MCF 10A (cell line): ENCODE measurements around the gene TMEM98. TPM values are rescaled to one million over a fixed set of nuclear protein-coding genes. Genes with fewer than 3 reads are reported as not detected.
"Not testable (repeated sequence)": the region's sequence is repeated elsewhere in the genome, so short reads cannot be mapped to it uniquely, and the experiment has no call there.

Experiments used
- BruUV-seq: library from RNA; stranded (reverse); fragments of 400-500 nt; replicated peaks from 2 replicates; lab custom pipeline; 2021; lab: Mats Ljungman, UMichigan
- CTCF ChIA-PET: fragments of 300-600 bp; sonication (Branson Sonifier 250); formaldehyde crosslinking; extraction: SDS; loops from one replicate; lab custom pipeline; 2021; ENCODE audit warnings: antibody characterized with exemption, inconsistent platforms; lab: Yijun Ruan, JAX
- POLR2A ChIA-PET: fragments of 300-600, 350-650 bp; sonication (Branson Sonifier 250); formaldehyde crosslinking; extraction: SDS; loops from one replicate; lab custom pipeline; 2020; ENCODE audit warnings: antibody characterized with exemption, inconsistent platforms; lab: Yijun Ruan, JAX
- DNase-seq: peaks from one replicate; pipeline ENCODE4 v3.0.0-alpha.2; 2018; ENCODE audit not compliant: unreplicated experiment
- H3K27ac Mint-ChIP-seq: one replicate; pipeline ENCODE4 v1.8.0; 2022; ENCODE audit warnings: mild to moderate bottlenecking, low read depth, mixed read lengths; ENCODE audit not compliant: unreplicated experiment
- H3K27me3 Mint-ChIP-seq: one replicate; pipeline ENCODE4 v1.8.0; 2022; ENCODE audit warnings: mixed read lengths; ENCODE audit not compliant: insufficient read depth, unreplicated experiment
- H3K36me3 Mint-ChIP-seq: one replicate; pipeline ENCODE4 v1.8.0; 2022; ENCODE audit warnings: mild to moderate bottlenecking, moderate library complexity, mixed read lengths; ENCODE audit not compliant: insufficient read depth, unreplicated experiment
- H3K4me1 Mint-ChIP-seq: one replicate; pipeline ENCODE4 v1.8.0; 2022; ENCODE audit warnings: mixed read lengths; ENCODE audit not compliant: insufficient read depth, unreplicated experiment
- H3K4me3 Mint-ChIP-seq: one replicate; pipeline ENCODE4 v1.8.0; 2022; ENCODE audit warnings: mild to moderate bottlenecking, moderate library complexity, mixed read lengths; ENCODE audit not compliant: unreplicated experiment
- H3K9me3 Mint-ChIP-seq: one replicate; pipeline ENCODE4 v1.8.0; 2022; ENCODE audit warnings: mixed read lengths; ENCODE audit not compliant: unreplicated experiment
- intact Hi-C: fragments of 100-400 bp; cut with micrococcal nuclease; formaldehyde crosslinking; loops from 2 replicates; pipeline ENCODE4 v1.14.1; 2022
- total RNA-seq: library from RNA; stranded (reverse); gene quantifications from 2 replicates; pipeline ENCODE4 v1.2.3, GENCODE V29; 2022
- TF ChIP-seq, protein P1 (sequence below): fragments of 200-600 bp; IDR thresholded peaks from one replicate; pipeline ENCODE4 v1.8.0; 2022; ENCODE audit warnings: antibody characterized with exemption, mild to moderate bottlenecking; ENCODE audit not compliant: unreplicated experiment

TMEM98 gene
- total RNA-seq, 1 experiment from 2014 or later: 9.2 TPM

GRCh38 chr17:32949181-32949580 lies 21.2 kb downstream of the TMEM98 start:
- Mint-ChIP-seq H3K27ac (no peak overlapping the region), H3K4me1 (peaks cover under 1% of the 10 kb centered on the region), H3K36me3 (no peaks in the 10 kb centered on the region), H3K27me3 (peaks cover 28% of the 10 kb centered on the region), H3K9me3 (no peaks in the 10 kb centered on the region), H3K4me3 (no peak overlapping the region)
- TF ChIP-seq, protein P1, sequence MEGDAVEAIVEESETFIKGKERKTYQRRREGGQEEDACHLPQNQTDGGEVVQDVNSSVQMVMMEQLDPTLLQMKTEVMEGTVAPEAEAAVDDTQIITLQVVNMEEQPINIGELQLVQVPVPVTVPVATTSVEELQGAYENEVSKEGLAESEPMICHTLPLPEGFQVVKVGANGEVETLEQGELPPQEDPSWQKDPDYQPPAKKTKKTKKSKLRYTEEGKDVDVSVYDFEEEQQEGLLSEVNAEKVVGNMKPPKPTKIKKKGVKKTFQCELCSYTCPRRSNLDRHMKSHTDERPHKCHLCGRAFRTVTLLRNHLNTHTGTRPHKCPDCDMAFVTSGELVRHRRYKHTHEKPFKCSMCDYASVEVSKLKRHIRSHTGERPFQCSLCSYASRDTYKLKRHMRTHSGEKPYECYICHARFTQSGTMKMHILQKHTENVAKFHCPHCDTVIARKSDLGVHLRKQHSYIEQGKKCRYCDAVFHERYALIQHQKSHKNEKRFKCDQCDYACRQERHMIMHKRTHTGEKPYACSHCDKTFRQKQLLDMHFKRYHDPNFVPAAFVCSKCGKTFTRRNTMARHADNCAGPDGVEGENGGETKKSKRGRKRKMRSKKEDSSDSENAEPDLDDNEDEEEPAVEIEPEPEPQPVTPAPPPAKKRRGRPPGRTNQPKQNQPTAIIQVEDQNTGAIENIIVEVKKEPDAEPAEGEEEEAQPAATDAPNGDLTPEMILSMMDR: no peak
- CTCF ChIA-PET: interaction anchor here (0.6 to 1.3 kb wide), 3 partner anchors 13 to 296 kb away, joined by 3 to 5 read pairs (median 3); no protein-coding TSS in a partner anchor
- BruUV-seq: no TSS peak
- intact Hi-C loops: no loop called here
- no peak for DNase-seq
- POLR2A ChIA-PET: no interaction called here

DNA sequence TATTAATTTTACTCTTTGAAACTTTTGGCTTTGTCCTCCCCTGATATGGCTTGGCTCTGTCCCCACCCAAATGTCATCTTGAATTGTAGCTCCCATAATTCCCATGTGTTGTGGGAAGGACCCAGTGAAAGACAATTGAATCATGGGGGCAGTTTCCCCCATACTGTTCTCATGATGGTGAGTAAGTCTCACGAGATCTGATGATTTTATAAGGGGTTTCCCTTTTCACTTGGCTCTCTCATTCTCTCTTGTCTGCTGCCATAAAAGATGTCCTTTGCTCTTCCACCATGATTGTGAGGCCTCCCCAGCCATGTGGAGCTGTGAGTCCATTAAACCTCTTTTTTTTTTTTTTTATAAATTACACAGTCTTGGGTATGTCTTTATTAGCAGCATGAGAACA lies 24.5 kb downstream of the TMEM98 start:
- H3K4me1 Mint-ChIP-seq, H3K36me3 Mint-ChIP-seq, POLR2A ChIA-PET, DNase-seq, BruUV-seq, intact Hi-C loops, H3K4me3 Mint-ChIP-seq, H3K27ac Mint-ChIP-seq, H3K9me3 Mint-ChIP-seq: not testable (repeated sequence)
- CTCF ChIA-PET: interaction anchor here (0.6 to 1.2 kb wide), 2 partner anchors 16 to 1216 kb away, joined by 3 to 5 read pairs; no protein-coding TSS in a partner anchor
- H3K27me3 Mint-ChIP-seq: peaks cover 18% of the 10 kb centered on the region

DNA sequence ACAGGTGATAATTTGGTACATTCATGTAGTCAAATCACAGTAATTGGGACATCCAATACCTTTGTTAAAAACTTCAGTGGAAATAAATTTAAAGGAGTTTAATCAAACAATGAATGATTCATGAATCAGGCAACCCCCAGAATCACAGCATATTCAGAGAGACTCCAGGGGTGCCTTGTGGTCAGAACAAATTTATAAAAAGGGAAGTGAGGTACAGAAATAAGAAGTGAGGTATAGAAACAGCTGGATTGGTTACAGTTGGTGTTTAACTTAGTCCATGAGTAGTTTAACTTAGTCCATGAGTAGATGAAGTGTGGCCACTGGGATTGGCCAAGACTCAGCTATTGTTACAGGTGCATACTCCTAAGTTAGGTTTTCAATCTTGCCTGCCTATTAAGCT lies 25.1 kb downstream of the TMEM98 start:
- intact Hi-C loops: no loop called here
- POLR2A ChIA-PET: no interaction called here
- no peak overlapping the region for H3K4me3 Mint-ChIP-seq
- no TSS peak for BruUV-seq
- H3K27me3 Mint-ChIP-seq: peaks cover 14% of the 10 kb centered on the region
- no peak for DNase-seq
- H3K4me1 Mint-ChIP-seq: no peaks in the 10 kb centered on the region
- H3K36me3 Mint-ChIP-seq: no peaks in the 10 kb centered on the region
- H3K27ac Mint-ChIP-seq: no peak overlapping the region
- H3K9me3 Mint-ChIP-seq: no peaks in the 10 kb centered on the region
- CTCF ChIA-PET: interaction anchor here (1.1 to 1.7 kb wide), 3 partner anchors 16 to 463 kb away, joined by 3 to 6 read pairs (median 5); no protein-coding TSS in a partner anchor
- TF ChIP-seq, protein P1: no peak

- Mint-ChIP-seq H3K36me3 (no peaks in the 10 kb centered on the region), H3K27ac (no peak overlapping the region), H3K4me3 (no peak overlapping the region), H3K9me3 (no peaks in the 10 kb centered on the region), H3K4me1 (no peaks in the 10 kb centered on the region), H3K27me3 (peaks cover 6% of the 10 kb centered on the region)
- CTCF ChIA-PET: interaction anchor here (1.1 to 1.7 kb wide), 4 partner anchors 13 to 462 kb away, joined by 3 to 9 read pairs (median 6); no protein-coding TSS in a partner anchor
- intact Hi-C loops: no loop called here
- no TSS peak for BruUV-seq
- POLR2A ChIA-PET: interaction anchor here (0.7 kb wide), 1 partner anchor 314 kb away, joined by 5 read pairs; no protein-coding TSS in a partner anchor
- no peak for DNase-seq
- TF ChIP-seq, protein P1: no peak
Observed at GRCh38 chr17:32953857-32954256, 25.9 kb downstream of the TMEM98 start.
